Measurements from ENCODE around the gene ATP6V1D. TPM values are rescaled to one million over a fixed set of nuclear protein-coding genes. Genes with fewer than 3 reads are reported as not detected.
"Not testable (repeated sequence)": the region's sequence is repeated elsewhere in the genome, so short reads cannot be mapped to it uniquely, and the experiment has no call there.

ATP6V1D gene
- total and polyA plus RNA-seq, 4 experiments from 2014 or later, result 26.8 to 57.5 (median 40.1) TPM

DNA sequence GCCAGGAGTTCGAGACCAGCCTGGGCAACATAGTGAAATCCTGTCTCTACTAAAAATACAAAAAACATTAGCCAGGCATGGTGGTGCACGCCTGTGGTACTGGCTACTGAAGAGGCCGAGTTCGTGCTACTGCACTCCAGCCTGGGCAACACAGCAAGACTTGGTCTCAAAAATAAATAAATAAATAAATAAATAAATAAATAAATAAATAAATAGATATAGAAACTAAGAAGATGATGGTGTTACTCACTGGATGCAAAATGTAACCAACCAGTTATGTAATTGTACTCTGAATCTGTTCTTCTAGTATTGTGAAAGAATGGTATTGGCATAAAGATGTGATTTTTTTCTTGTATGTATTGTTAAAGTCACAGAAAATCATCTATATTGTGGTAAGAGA, 29.9 kb downstream of the ATP6V1D start:
- H3K27me3 ChIP-seq (ENCODE audit: insufficient read depth, low read length); H3K4me3 ChIP-seq (ENCODE audit: low read length in 2 of 2); H3K9me3 ChIP-seq (ENCODE audit: control insufficient read depth in 1 of 2, low read length in 2 of 2); H3K27me3 Mint-ChIP-seq; H3K4me1 ChIP-seq (ENCODE audit: insufficient read depth, low read length); intact Hi-C loops (cut with micrococcal nuclease); H3K4me3 Mint-ChIP-seq; POLR2A ChIA-PET (ENCODE audit: partially characterized antibody); H3K27ac ChIP-seq (ENCODE audit: low read depth, low read length); H3K9me3 Mint-ChIP-seq; H3K27ac Mint-ChIP-seq; CTCF ChIA-PET (ENCODE audit: partially characterized antibody); DNase-seq; H3K4me1 Mint-ChIP-seq: not testable (repeated sequence)
- peaks cover 20% of the 10 kb centered on the region for H3K36me3 ChIP-seq (ENCODE audit: insufficient read depth, low read length)
- H3K36me3 Mint-ChIP-seq, result peaks cover 53 to 54% of the 10 kb centered on the region in 2 donors

DNA sequence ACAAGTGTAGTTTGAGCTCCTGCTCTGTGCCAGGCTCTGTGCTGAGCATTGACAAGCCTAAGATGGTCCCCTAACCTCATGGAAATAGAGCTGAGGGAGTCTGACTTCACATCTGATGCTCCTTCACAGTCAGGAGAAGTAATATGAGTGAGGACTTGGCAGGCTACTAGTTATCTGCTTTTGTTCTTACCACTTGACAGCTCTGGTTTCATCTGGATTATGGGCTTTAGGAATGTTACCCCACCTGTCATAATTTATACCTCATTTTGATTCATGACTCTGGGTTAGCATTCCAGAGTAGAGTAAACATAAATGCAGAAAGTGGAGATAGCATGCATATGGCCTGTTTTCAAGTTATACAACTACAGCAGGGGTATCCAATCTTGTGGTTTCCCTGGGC, 40.5 kb downstream of the ATP6V1D start:
- Mint-ChIP-seq H3K9me3 (no peaks in the 10 kb centered on the region), H3K27me3 (no peaks in the 10 kb centered on the region), H3K27ac (no peak overlapping the region), H3K4me1 (no peaks in the 10 kb centered on the region), H3K4me3 (no peak overlapping the region), H3K36me3 (peaks cover 8 to 27% of the 10 kb centered on the region in 2 donors)
- Histone ChIP-seq H3K36me3 (ENCODE audit: insufficient read depth, low read length) (no peaks in the 10 kb centered on the region), H3K9me3 (ENCODE audit: control insufficient read depth in 1 of 2, low read length in 2 of 2) (no peaks in the 10 kb centered on the region), H3K27me3 (ENCODE audit: insufficient read depth, low read length) (no peaks in the 10 kb centered on the region), H3K4me3 (ENCODE audit: low read length in 2 of 2) (no peak overlapping the region), H3K4me1 (ENCODE audit: insufficient read depth, low read length) (no peaks in the 10 kb centered on the region), H3K27ac (ENCODE audit: low read depth, low read length) (no peak overlapping the region)
- POLR2A ChIA-PET (ENCODE audit: partially characterized antibody), result interaction anchor here (0.6 kb wide), 1 partner anchor 41 kb away, joined by 3 read pairs; the partner anchor contains the start of gene ATP6V1D
- intact Hi-C loops (cut with micrococcal nuclease), result no loop called here
- no peak for DNase-seq
- CTCF ChIA-PET (ENCODE audit: partially characterized antibody), result interaction anchor here (0.6 to 1.1 kb wide), 3 partner anchors 33 to 961 kb away, joined by 3 to 4 read pairs (median 4); no protein-coding TSS in a partner anchor

DNA sequence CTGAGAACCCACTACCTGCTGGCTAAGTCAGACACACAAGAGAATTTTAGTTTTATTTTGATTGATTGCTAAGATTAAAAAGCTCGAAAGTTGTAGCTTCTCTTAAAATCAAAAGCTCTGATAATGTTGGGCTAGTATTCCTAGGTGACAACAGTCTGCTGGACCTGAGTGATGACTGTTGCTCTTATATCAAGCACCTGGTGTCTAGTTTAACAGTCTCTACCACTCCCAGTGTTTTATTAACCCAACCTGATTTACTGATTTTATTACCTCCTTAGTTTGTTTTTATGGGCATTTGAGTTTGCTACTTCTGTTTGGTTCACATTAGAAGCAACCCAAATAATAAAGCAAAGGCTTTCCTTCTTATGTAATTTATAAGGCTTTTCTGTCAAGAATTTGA, 41.8 kb downstream of the ATP6V1D start:
- H3K27ac Mint-ChIP-seq, result no peak overlapping the region
- H3K4me3 Mint-ChIP-seq, result no peak overlapping the region
- Histone ChIP-seq H3K4me3 (ENCODE audit: low read length in 2 of 2) (no peak overlapping the region), H3K27ac (ENCODE audit: low read depth, low read length) (no peak overlapping the region), H3K36me3 (ENCODE audit: insufficient read depth, low read length) (no peaks in the 10 kb centered on the region), H3K4me1 (ENCODE audit: insufficient read depth, low read length) (no peaks in the 10 kb centered on the region), H3K27me3 (ENCODE audit: insufficient read depth, low read length) (no peaks in the 10 kb centered on the region), H3K9me3 (ENCODE audit: control insufficient read depth in 1 of 2, low read length in 2 of 2) (no peaks in the 10 kb centered on the region)
- no peak for DNase-seq
- POLR2A ChIA-PET (ENCODE audit: partially characterized antibody), result no interaction called here
- no peaks in the 10 kb centered on the region for H3K4me1 Mint-ChIP-seq
- H3K36me3 Mint-ChIP-seq, result peaks cover 14 to 28% of the 10 kb centered on the region in 2 donors
- intact Hi-C loops (cut with micrococcal nuclease), result no loop called here
- CTCF ChIA-PET (ENCODE audit: partially characterized antibody), result no interaction called here
- no peaks in the 10 kb centered on the region for H3K9me3 Mint-ChIP-seq
- H3K27me3 Mint-ChIP-seq, result no peaks in the 10 kb centered on the region

DNA sequence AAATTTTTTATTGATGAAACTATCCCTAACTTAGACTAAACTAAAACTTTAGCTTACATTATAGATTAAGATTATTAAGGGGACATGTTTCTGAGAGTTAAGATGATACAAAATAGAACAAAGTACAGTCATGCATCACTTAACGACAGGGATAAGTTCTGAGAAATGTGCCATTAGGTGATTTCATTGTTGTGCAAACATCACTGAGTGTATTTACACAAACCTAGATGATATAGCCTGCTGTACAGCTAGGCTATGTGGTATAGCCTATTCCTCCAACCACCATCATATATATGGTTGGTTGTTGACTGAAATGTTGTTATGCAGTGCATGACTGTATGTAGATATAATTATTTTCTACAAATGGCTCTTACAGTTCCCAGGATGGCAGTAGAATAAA, 46.5 kb downstream of the ATP6V1D start:
- no peak overlapping the region for H3K4me3 Mint-ChIP-seq
- H3K27me3 ChIP-seq (ENCODE audit: insufficient read depth, low read length), result no peaks in the 10 kb centered on the region
- no peaks in the 10 kb centered on the region for H3K27me3 Mint-ChIP-seq
- no peaks in the 10 kb centered on the region for H3K4me1 ChIP-seq (ENCODE audit: insufficient read depth, low read length)
- H3K36me3 ChIP-seq (ENCODE audit: insufficient read depth, low read length), result peaks cover 4% of the 10 kb centered on the region
- H3K9me3 ChIP-seq (ENCODE audit: control insufficient read depth in 1 of 2, low read length in 2 of 2), result no peaks in the 10 kb centered on the region
- no peak overlapping the region for H3K4me3 ChIP-seq (ENCODE audit: low read length in 2 of 2)
- peak overlapping the region in 1 of 7 donors; percentile 59 for H3K27ac Mint-ChIP-seq
- no peak overlapping the region for H3K27ac ChIP-seq (ENCODE audit: low read depth, low read length)
- H3K36me3 Mint-ChIP-seq, result peaks cover 28 to 41% of the 10 kb centered on the region in 2 donors
- ChIA-PET POLR2A (ENCODE audit: partially characterized antibody) (no interaction called here), CTCF (ENCODE audit: partially characterized antibody) (interaction anchor here (1.7 kb wide), 1 partner anchor 27 kb away, joined by 5 read pairs; no protein-coding TSS in a partner anchor)
- no peaks in the 10 kb centered on the region for H3K4me1 Mint-ChIP-seq
- H3K9me3 Mint-ChIP-seq, result no peaks in the 10 kb centered on the region
- DNase-seq, result no peak
- intact Hi-C loops (cut with micrococcal nuclease), result no loop called here

DNA sequence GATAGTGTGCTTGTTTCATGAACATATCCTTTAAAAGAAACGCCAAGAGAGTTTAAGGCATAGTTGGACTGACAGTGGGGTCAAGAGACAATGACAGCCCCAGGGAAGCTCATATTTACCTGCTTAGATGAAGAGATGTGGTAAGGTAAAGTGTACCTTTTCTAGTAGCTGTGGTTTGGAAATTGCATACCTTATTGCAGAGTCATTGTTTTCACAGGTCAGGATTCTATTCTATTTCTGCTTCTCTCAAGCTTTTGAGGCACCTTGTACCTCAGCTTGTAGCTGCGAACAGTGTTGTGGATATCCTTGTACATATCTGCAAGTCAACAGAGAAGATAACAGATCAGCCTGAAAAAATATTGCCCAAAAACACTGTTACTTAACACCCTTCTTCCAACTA, 47.7 kb downstream of the ATP6V1D start:
- POLR2A ChIA-PET (ENCODE audit: partially characterized antibody), result no interaction called here

More for the DNA sequence above, 47.7 kb downstream of the ATP6V1D start:
- Mint-ChIP-seq H3K27me3 (no peaks in the 10 kb centered on the region), H3K4me3 (no peak overlapping the region), H3K27ac (no peak overlapping the region), H3K4me1 (peaks cover 0 to 2% (median 0%) of the 10 kb centered on the region in 4 donors), H3K9me3 (no peaks in the 10 kb centered on the region), H3K36me3 (peaks cover 34 to 44% of the 10 kb centered on the region in 2 donors)
- Histone ChIP-seq H3K27me3 (ENCODE audit: insufficient read depth, low read length) (no peaks in the 10 kb centered on the region), H3K27ac (ENCODE audit: low read depth, low read length) (no peak overlapping the region), H3K4me3 (ENCODE audit: low read length in 2 of 2) (no peak overlapping the region), H3K4me1 (ENCODE audit: insufficient read depth, low read length) (no peaks in the 10 kb centered on the region), H3K9me3 (ENCODE audit: control insufficient read depth in 1 of 2, low read length in 2 of 2) (no peaks in the 10 kb centered on the region), H3K36me3 (ENCODE audit: insufficient read depth, low read length) (peaks cover 4% of the 10 kb centered on the region)
- CTCF ChIA-PET (ENCODE audit: partially characterized antibody), result no interaction called here
- DNase-seq, result no peak
- intact Hi-C loops (cut with micrococcal nuclease), result no loop called here

Other genes with a start within 250 kb of the ATP6V1D start
- gene GARIN2, start 170.4 kb downstream of the ATP6V1D start, total RNA-seq, result not detected
- not detected for gene GARIN2, start 170.4 kb downstream of the ATP6V1D start, polyA plus RNA-seq
- 10 to 100 TPM; 16.2 to 18.5 TPM for gene PALS1, start 118.4 kb downstream of the ATP6V1D start, total RNA-seq
- 1 to 10 TPM; 2.2 to 3.4 TPM for gene PALS1, start 118.4 kb downstream of the ATP6V1D start, polyA plus RNA-seq
- gene EIF2S1, start 524 bp upstream of the ATP6V1D start, total RNA-seq, result 10 to 100 TPM; 62.0 to 72.1 TPM
- gene EIF2S1, start 524 bp upstream of the ATP6V1D start, polyA plus RNA-seq, result 100 to 1,000 TPM; 129 to 185 TPM
- gene PLEK2, start 52.4 kb upstream of the ATP6V1D start, total RNA-seq, result 1 to 10 TPM; 1.9 to 4.1 TPM
- gene PLEK2, start 52.4 kb upstream of the ATP6V1D start, polyA plus RNA-seq, result 1 to 10 TPM; 2.3 to 2.7 TPM
- 10 to 100 TPM; 34.9 to 35.8 TPM for gene TMEM229B, start 128.9 kb upstream of the ATP6V1D start, total RNA-seq
- 10 to 100 TPM; 12.5 to 28.9 TPM for gene TMEM229B, start 128.9 kb upstream of the ATP6V1D start, polyA plus RNA-seq
- gene PLEKHH1, start 173.5 kb upstream of the ATP6V1D start, total RNA-seq, result under 1 TPM; 0.22 to 0.41 TPM
- gene PLEKHH1, start 173.5 kb upstream of the ATP6V1D start, polyA plus RNA-seq, result 1 to 10 TPM in 1 of 2 donors, not detected in 1; 1.1 TPM
- gene PIGH, start 240.5 kb upstream of the ATP6V1D start, total RNA-seq, result 10 to 100 TPM; 28.0 to 35.8 TPM
- 10 to 100 TPM; 31.5 to 32.3 TPM for gene PIGH, start 240.5 kb upstream of the ATP6V1D start, polyA plus RNA-seq